Common myeloid progenitor, CD34-positive (primary cell): ENCODE data around the gene PTPN3.

Experiments used
- CTCF ChIA-PET: fragments of 350-600 bp; sonication (Branson Sonifier 250); formaldehyde crosslinking; loops from one replicate; lab custom pipeline; 2021; ENCODE audit warnings: antibody characterized with exemption; lab: Charles Lee
- POLR2A ChIA-PET: fragments of 350-600 bp; sonication (Branson Sonifier 250); formaldehyde crosslinking; loops from one replicate; lab custom pipeline; 2021; ENCODE audit warnings: antibody characterized with exemption; lab: Charles Lee
- DNase-seq, 3 donors: peaks; one replicate each; pipeline versions ENCODE4 v3.0.0 to v3.0.0-alpha.2; 2013
- H3K27ac ChIP-seq, 2 experiments: 1 replicate in 1 of 2; 2 replicates in 1 of 2; pipeline ENCODE4 v1.7.0; 2013; ENCODE audit warnings: inconsistent platforms in 2 of 2, low read length in 2 of 2, mild to moderate bottlenecking in 2 of 2, low read depth in 1 of 2, moderate library complexity in 1 of 2; ENCODE audit not compliant: severe bottlenecking in 2 of 2, insufficient read depth in 1 of 2, poor library complexity in 1 of 2
- H3K27me3 ChIP-seq, 5 experiments: replicated peaks in 2 of 5; 1 replicate in 3 of 5; 2 replicates in 2 of 5; pipeline versions ENCODE4 v1.6.1 to v1.7.0; 2013; ENCODE audit warnings: low read length in 4 of 5, mild to moderate bottlenecking in 2 of 5, moderate library complexity in 2 of 5, inconsistent platforms in 1 of 5; ENCODE audit not compliant: insufficient read depth in 5 of 5, control insufficient read depth in 4 of 5
- H3K36me3 ChIP-seq, 4 experiments: 1 replicate in 2 of 4; 2 replicates in 2 of 4; pipeline versions ENCODE4 v1.6.1 to v1.7.0; 2013; ENCODE audit warnings: low read length in 3 of 4, control low read depth in 1 of 4, mild to moderate bottlenecking in 1 of 4; ENCODE audit not compliant: control insufficient read depth in 4 of 4, insufficient read depth in 4 of 4
- H3K4me1 ChIP-seq, 4 experiments: 1 replicate in 3 of 4; 2 replicates in 1 of 4; pipeline versions ENCODE4 v1.6.1 to v1.7.1; 2013; ENCODE audit warnings: low read length in 3 of 4, mild to moderate bottlenecking in 3 of 4, control low read depth in 1 of 4, inconsistent platforms in 1 of 4, moderate library complexity in 1 of 4; ENCODE audit not compliant: control insufficient read depth in 4 of 4, insufficient read depth in 4 of 4; ENCODE audit errors: control extremely low read depth in 1 of 4
- H3K4me3 ChIP-seq, 7 experiments: 1 replicate in 4 of 7; 2 replicates in 3 of 7; pipeline versions ENCODE4 v1.5.1 to v1.7.0; 2013; ENCODE audit warnings: mild to moderate bottlenecking in 7 of 7, low read length in 6 of 7, moderate library complexity in 6 of 7, inconsistent platforms in 2 of 7, low read depth in 2 of 7, control low read depth in 1 of 7; ENCODE audit not compliant: insufficient read depth in 4 of 7, control insufficient read depth in 1 of 7; ENCODE audit errors: extremely low read depth in 1 of 7
- H3K9me3 ChIP-seq, 5 experiments: 1 replicate in 4 of 5; 2 replicates in 1 of 5; pipeline versions ENCODE4 v1.6.1 to v1.7.1; 2013; ENCODE audit warnings: low read length in 4 of 5, mild to moderate bottlenecking in 2 of 5, inconsistent platforms in 1 of 5, low read depth in 1 of 5, moderate library complexity in 1 of 5; ENCODE audit not compliant: control insufficient read depth in 4 of 5, insufficient read depth in 2 of 5; ENCODE audit errors: control extremely low read depth in 1 of 5
- whole genome bisulfite sequencing: methylation state at CpG from one replicate; pipeline ENCODE4 v1.1.5; 2013; ENCODE audit not compliant: insufficient coverage; 5-methylcytosine and 5-hydroxymethylcytosine counted together

PTPN3 gene

DNA sequence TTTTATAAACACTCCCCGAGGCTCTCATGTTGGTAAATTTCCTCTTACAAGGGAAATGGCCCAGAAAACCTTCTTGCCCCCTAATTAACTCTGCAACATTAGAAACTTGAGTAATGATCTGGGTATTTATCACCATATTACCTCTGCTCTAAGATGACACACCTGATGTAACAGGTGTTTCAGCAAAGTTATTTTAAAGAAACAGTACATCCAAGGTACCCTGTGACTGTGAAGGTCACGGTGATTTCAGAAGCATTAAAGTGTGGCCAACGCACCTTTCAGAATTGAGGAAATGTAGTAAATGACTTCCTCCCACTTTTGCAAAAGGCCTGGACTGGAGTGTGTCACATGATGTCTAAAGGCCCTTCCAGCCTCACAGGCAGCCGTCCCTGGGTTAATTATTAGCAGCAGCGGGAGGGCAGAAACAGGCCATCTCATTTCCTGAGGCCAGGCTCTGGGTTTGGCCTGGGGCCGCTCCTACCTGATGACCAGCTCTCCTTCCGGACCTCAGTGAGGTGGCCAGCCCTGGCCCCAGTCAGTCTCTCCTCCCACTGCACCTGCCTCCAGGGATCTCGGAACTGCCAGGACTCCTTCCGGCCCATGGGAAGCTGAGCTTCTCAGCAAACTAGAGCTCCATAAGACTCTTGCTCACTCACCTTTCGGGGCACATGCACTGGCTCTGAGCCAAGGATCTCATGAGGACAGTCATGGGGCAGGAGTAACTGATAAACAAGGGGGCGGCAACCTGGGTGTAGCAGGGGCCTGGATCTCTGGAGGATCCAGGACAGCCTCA, 20.7 kb downstream of the PTPN3 start:
- ChIA-PET POLR2A (interaction anchor here (0.6 kb wide), 1 partner anchor 15 kb away, joined by 3 read pairs; no protein-coding TSS in a partner anchor), CTCF (no interaction called here)
- WGBS = 51% methylated on average over 10 of the region's 11 CpGs
- H3K4me1 ChIP-seq = no peaks in the 10 kb centered on the region
- no peak for DNase-seq
- no peak overlapping the region for H3K27ac ChIP-seq
- no peak overlapping the region for H3K4me3 ChIP-seq
- H3K36me3 ChIP-seq = no peaks in the 10 kb centered on the region
- peaks cover 3 to 98% (median 51%) of the 10 kb centered on the region in 5 experiments for H3K27me3 ChIP-seq
- no peaks in the 10 kb centered on the region for H3K9me3 ChIP-seq

DNA sequence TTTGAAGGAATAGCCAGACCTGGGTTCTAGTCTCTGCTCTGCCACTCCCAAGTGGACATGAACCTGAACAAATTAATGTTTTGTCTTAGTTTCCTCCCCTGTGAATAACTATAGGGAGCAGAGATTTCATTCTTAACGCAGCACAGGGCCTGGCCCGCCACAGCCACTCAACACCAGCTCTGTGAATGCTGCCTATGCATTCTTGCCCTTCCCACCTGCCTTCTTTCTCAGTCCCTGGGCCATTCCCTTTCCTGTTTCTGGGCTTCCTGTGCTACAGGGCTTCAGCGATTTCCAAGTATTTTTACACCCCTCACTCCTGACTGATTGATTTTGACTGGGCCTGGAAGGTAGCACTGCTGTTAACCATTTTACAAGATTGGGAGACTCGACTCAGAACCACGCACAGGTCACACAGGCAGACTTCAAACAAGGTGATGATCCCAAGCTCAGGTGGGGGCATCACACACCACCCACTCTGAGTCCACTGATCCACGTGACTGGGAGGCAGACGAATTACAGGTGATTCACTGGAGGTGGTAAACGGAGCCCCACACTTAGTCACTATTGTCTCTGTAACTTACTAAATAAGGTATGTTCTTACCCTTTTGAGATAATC, 21.4 kb downstream of the PTPN3 start:
- Histone ChIP-seq H3K27me3 (peaks cover 3 to 98% (median 54%) of the 10 kb centered on the region in 5 experiments), H3K4me3 (no peak overlapping the region), H3K9me3 (no peaks in the 10 kb centered on the region), H3K4me1 (no peaks in the 10 kb centered on the region), H3K27ac (no peak overlapping the region), H3K36me3 (no peaks in the 10 kb centered on the region)
- DNase-seq = no peak
- ChIA-PET POLR2A (no interaction called here), CTCF (no interaction called here)
- WGBS = 76% methylated on average over 5 of the region's 8 CpGs

- no peak overlapping the region for H3K27ac ChIP-seq
- CTCF ChIA-PET = no interaction called here
- no peak overlapping the region for H3K4me3 ChIP-seq
- WGBS = 79% methylated on average over 6 of the region's 7 CpGs
- H3K27me3 ChIP-seq = peaks cover 3 to 98% (median 51%) of the 10 kb centered on the region in 5 experiments
- DNase-seq = no peak
- POLR2A ChIA-PET = interaction anchor here (0.6 kb wide), 1 partner anchor 14 kb away, joined by 3 read pairs; no protein-coding TSS in a partner anchor
- no peaks in the 10 kb centered on the region for H3K36me3 ChIP-seq
- no peaks in the 10 kb centered on the region for H3K9me3 ChIP-seq
- H3K4me1 ChIP-seq = no peaks in the 10 kb centered on the region
These were observed 22.6 kb downstream of the PTPN3 start for GRCh38 chr9:109475526-109475925.

DNA sequence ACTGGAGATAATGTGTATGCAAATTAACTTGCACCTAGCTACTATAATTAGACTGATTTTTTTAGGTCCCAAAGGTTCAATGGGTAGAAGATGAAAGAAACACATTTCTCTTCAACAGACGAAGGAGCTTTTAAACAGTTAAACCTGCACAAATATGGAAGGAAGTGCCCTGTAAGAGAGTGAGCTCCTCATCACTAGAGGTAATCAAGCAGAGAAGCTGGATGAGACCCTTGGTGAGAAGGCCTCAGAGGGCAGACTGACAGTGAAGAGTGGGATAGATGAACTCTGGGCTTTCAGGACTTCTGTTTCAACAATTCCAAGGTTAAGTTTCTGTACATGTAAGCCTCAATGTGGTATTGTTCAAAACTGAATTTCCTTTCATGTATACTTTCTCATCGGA, 23.2 kb downstream of the PTPN3 start:
- POLR2A ChIA-PET = no interaction called here
- Histone ChIP-seq H3K4me1 (no peaks in the 10 kb centered on the region), H3K4me3 (no peak overlapping the region), H3K36me3 (no peaks in the 10 kb centered on the region), H3K9me3 (no peaks in the 10 kb centered on the region), H3K27me3 (peaks cover 6 to 98% (median 54%) of the 10 kb centered on the region in 5 experiments), H3K27ac (no peak overlapping the region)
- no peak for DNase-seq
- WGBS = 80% methylated on average over 1 of the region's 2 CpGs
- CTCF ChIA-PET = interaction anchor here (0.5 kb wide), 2 partner anchors 447 to 1765 kb away, joined by 3 read pairs; no protein-coding TSS in a partner anchor

- 94% methylated on average over 7 of the region's 7 CpGs for WGBS
- ChIA-PET POLR2A (no interaction called here), CTCF (no interaction called here)
- Histone ChIP-seq H3K27ac (no peak overlapping the region), H3K9me3 (no peaks in the 10 kb centered on the region), H3K27me3 (peaks cover 6 to 96% (median 49%) of the 10 kb centered on the region in 5 experiments), H3K4me1 (no peaks in the 10 kb centered on the region), H3K4me3 (no peak overlapping the region), H3K36me3 (no peaks in the 10 kb centered on the region)
- no peak for DNase-seq
These were observed 23.9 kb downstream of the PTPN3 start for GRCh38 chr9:109474170-109474569.

DNA sequence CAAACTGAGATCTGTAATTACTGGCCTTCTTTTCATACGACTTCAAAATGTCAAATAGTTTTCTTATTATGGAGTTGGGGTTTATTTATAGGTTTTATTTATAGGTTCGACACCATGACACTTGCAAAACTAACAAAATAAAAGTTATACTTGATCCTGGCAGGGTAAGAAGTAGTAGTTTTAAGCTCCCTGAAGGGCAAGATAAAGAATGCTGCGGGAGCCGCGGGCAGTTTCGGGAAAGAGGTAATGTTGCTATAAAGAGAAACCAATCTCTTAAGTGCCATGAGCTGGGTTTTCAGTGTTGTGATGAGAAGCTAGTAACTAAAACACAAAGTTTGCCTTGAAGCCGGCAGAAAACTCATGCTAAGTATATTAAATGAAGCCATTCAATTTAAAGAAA, 24.8 kb downstream of the PTPN3 start:
- H3K36me3 ChIP-seq = no peaks in the 10 kb centered on the region
- 92% methylated on average over 5 of the region's 7 CpGs for WGBS
- CTCF ChIA-PET = no interaction called here
- DNase-seq = no peak
- no peaks in the 10 kb centered on the region for H3K9me3 ChIP-seq
- no peaks in the 10 kb centered on the region for H3K4me1 ChIP-seq
- POLR2A ChIA-PET = no interaction called here
- no peak overlapping the region for H3K27ac ChIP-seq
- peaks cover 6 to 94% (median 49%) of the 10 kb centered on the region in 5 experiments for H3K27me3 ChIP-seq
- no peak overlapping the region for H3K4me3 ChIP-seq
